ENCODE results near the gene WWOX.

The WWOX gene

DNA sequence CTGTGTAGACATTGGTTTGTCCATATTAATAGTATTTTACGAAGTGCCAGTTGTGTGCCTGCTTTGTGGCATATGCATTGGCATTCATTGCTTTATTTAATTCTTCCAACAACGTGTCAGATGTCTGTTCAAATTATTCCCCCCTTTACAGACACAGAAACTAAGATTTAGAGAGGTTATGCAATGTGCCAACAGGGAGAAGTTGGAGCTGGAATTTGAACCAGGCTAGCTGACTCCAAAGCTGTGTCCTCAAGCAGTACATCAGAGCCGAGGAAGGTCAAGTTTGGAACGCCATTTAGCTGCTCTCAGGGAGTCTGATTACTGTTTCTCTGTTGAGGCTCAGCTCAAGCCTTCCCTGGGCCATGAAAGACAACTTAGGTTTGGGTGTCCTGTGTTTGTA is 232.3 kb downstream of the WWOX start:
- DNase-seq (ENCODE audit: low read depth in 4 of 4, low spot score in 1 of 4): no peak

DNA sequence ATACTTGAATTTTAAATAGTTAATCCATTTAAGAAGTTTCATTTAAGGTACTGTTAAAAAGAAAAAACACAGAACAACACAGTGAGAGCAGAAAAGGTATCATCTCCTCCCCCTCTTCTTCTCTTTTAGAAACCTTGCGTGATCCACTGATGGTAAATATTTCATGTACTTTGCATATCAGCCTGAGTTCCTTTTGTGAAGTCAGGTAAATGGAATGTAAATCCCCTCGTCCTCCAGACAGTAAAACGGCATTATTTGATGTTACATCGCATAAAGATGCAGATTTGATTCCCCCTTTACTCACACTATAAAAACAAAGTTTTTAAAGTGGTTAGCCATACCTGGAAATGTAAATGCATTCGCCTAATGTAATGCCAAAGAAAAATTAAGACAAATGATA is 234.4 kb downstream of the WWOX start:
- no peak for DNase-seq (ENCODE audit: low read depth in 4 of 4, low spot score in 1 of 4)

DNA sequence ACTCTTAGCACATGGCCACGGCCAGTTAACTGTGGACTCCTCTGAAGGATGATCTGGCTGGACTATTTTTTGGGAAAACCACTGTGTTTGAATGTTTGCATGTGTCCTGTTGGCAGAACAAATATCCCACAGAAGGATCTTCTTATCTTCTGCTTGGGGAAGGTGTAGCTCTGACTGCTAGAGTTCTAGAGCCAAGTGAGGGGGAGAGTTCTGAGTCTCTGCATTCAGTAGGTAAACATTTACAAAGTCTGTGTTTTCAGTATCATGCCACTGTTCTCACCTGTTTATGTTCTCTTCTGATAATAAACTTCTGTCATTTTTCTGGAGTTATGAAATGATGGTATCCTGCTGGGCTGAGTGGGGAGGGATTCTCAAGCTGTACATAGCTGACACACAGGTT is 241.1 kb downstream of the WWOX start:
- no peak for DNase-seq (ENCODE audit: low read depth in 4 of 4, low spot score in 1 of 4)

DNA sequence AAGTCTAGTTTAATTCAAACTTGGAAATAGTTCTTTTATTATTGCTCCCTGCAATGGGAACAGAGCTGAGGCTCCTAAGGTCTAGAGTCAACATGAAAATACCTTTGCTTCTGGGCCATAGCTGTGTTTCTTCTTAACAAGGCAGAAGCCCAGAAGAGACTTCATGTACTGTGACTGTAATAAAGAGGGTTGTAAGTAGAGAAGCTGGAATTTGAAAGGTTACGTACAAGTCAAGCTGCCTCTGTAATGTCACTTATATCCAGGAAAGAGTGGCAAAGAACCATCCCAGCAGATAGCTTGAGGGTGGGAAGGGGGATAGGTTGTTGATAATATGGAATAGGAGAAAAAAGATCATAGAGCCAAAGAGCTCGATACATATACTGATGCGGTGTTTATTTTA is 248.6 kb downstream of the WWOX start:
- DNase-seq (ENCODE audit: low read depth in 4 of 4, low spot score in 1 of 4): no peak

DNA sequence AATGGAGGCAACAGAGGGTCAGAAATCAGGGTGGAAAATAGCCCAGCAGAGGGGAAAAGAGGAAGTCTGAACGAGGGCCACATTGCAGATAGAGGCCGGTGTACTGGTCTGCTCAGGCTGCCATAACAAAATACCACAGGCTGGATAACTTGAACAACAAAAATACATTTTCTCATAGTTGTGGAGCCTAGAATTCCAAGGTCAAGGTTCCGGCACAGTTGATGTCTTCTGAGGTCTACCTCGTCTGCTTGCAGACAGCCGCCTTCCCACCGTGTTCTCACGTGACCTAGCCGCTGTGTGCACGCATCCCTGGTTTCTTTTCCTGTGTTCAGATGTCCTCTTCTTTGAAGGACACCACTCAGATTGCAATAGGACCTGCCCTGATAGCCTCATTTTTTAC is 249.4 kb downstream of the WWOX start:
- no peak for DNase-seq (ENCODE audit: low read depth in 4 of 4, low spot score in 1 of 4)

DNA sequence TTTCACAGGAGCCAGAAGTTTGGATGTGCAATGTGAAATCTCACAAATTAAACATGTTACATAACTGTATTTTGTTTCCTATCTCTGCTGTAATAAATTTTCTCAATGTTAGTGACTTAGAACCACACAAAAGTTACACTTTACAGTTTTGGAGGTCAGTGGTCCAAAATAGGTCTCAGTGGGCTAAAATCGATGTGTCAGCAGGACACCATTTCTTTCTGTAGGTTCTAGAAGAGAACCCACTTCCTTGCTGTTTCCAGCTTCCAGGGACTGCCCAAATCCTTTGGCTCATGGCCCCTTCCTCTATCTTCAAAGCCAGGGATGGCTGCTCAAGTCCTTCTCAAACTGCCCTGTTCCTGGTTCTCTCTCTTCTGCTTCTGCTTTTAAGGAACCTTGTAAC is 252.7 kb downstream of the WWOX start:
- DNase-seq (ENCODE audit: low read depth in 4 of 4, low spot score in 1 of 4): no peak

DNA sequence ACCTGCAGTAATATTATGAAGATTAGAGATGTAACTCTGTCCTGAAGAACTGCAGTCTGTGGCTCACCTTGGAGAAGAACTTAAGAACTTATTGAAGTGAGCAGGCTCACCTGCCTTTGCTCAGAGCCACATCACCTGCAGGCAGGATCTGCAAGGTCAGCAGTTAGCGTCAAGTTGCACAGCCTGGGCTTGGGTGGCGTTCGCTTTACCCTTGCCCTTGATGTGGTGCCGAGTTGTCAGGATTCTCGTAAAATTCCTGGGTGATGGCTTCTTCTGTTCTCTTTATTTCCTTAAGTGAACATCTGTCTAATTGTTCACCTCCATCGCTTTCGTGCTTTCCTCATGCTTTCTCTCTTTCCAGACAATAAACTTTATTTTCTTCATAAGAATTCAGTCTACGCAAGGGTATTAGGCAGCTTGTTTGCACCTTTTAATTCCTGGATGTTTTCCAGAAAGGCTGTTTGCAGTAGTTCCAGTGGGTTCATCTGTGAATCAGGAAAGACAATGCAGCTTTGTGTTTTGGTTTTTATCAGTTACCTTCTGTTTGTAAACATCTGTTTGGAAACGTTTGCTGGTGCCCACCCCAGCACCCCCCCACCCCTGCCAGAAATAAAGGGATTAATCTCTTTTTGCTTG is 254.3 kb downstream of the WWOX start:
- DNase-seq (ENCODE audit: low read depth in 4 of 4, low spot score in 1 of 4): no peak

DNA sequence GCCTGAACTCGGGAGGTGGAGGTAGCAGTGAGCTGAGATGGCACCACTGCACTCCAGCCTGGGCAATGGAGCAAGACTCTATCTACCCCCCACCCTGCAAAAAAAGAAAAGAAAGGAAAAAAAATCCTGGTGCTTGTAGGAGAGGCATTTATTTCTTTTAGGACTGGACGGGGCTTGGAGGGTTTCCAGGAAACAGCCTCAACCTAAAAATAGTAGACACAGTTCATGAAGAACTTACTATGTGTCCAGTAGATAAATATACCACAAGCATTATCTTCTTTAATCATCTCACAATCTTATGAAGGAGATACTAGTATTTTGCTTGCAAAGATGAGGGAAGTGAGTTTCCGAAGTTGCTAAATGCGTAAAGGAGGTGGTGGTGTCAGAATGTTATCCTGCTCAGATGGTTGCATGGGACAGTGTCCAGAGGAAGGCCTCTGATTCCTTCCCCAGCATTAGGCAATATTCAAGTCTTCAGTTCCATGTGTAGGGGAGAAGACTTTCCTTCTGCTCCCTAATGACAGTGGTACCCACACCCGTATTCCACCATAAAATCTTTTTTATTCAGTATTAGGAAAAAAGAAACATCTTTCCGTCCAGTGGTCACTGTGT is 263.2 kb downstream of the WWOX start:
- DNase-seq (ENCODE audit: low read depth in 4 of 4, low spot score in 1 of 4): no peak

DNA sequence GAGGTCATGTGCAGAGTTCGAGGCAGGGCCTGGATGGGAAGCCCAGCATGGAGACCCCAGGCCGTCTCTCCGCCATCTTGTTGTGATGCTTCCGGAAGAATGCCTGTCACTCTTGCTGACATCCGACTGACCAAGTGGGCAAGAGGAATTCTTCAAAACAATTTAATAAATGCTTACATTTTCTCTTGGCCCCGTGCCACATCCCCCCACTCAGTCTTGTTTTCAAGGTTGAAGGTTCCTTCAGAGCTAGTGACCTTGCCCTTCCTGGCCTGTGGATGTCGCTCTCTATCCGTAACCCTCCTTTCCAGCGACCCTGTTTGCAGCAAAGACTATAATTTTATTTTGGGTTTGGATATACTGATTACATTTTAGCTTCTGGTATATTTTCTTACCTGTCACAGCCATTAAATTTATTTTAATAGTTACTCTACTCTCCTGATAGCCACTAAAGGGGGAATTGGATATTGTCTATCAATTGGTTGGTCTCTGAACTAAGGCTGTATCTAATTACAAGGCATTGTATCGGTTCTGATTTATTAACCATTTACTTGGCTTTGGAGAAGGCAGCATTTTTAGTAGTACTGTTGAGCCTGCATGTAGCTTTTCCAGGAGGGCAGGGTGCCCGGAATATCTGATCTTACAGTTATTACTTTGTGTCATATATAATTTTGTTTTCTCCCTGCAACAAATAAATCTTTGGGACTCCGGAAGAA is 264.5 kb downstream of the WWOX start:
- DNase-seq (ENCODE audit: low read depth in 4 of 4, low spot score in 1 of 4): no peak

DNA sequence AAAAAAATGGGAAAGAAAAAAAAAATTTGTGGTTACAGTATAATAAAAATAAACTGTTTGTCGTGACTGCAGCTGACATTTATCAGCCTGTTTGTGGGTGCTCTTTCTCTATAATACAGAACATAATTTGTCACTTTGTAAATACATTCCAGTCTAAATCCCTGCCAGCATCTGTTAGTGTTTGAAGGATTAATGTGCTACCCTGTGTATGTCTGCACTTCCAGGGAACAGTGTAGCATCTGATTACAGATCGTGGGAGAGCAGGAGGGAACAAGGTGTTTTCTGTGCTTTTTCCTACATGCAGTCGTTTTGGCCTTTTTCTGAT is 265.1 kb downstream of the WWOX start:
- DNase-seq (ENCODE audit: low read depth in 4 of 4, low spot score in 1 of 4): no peak

DNA sequence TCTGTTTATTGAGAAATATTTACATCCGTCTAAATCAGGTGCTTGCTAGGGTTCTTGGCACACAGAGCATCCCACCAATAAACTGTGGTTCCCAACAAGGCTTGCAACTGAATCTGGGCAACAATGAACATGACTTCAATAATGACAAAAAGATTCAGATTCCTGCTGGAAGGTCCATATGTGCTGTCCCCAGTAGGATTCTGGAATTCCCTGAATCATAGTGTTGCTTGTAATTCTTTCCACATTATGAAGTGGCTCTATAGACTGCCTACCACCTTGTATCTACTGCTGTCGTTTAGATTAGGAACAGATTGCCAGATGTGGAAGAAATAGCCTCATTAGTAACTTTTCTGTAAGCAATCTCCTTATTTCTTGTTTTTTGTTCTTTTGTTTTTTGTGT is 265.9 kb downstream of the WWOX start:
- no peak for DNase-seq (ENCODE audit: low read depth in 4 of 4, low spot score in 1 of 4)

DNA sequence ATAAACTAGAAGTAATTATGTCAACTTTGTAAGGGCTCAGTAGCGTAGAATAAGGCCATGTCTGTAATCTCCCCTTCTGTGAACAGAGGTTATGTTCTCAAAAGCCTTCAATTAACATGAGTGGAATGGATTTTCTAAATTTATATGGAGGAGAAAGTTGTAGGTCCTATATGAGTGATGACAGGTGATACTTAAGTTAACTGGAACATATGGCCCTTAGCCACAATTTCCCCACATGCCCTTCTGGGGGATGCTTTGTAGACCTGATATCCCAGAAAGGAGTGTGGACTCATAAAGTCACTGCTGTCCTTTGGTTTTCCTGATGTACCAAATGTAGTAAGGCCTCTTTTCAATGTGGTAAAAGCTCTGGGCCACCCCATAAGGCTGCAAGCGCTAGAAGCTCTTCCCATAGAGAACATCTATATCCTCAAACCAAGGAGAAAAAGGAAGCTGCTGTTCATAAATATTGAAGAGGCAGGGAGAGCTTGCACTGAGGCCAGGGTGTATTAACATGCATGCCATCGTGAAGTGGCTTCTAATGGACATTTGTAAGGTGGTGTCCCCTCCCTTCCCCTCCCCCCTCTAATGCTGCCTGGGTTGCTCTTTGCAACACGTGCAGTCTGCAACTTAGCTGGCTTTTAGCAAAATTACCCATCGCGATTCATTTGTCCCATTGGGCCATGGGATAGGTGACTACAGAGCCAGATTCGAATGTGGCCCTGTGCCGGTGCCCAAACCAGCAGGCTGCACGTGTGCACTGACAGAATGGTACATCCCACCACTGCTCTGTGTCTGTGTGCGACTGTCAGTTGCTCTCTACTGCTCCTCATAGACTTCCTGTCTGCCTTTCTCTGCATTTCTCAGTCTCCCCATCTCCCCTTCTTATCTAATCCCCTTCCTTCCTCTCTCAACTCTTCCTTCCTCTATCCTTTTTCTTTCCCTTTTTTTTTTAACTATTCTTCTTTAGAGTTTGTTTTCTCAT is 269.0 kb downstream of the WWOX start:
- no peak for DNase-seq (ENCODE audit: low read depth in 4 of 4, low spot score in 1 of 4)

DNA sequence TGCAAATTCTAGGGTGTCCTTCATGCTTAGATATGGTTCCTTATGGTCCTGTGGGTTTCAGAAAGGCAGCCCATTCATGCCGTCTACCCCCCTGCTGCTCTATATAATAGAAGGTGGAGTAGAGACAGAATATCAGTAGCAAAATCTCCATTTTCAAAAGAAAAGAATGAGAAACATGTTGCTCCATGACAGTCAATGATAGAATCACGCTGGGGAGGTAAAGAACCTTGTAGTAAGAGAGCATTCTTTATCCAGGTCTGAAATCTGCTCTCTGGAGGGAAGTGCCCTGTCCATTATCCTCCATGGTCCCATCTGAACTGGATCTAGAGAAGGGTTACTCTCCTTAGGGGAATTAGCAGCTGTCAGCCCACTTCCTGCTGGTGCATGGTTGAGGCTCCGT is 272.8 kb downstream of the WWOX start:
- no peak for DNase-seq (ENCODE audit: low read depth in 4 of 4, low spot score in 1 of 4)

DNA sequence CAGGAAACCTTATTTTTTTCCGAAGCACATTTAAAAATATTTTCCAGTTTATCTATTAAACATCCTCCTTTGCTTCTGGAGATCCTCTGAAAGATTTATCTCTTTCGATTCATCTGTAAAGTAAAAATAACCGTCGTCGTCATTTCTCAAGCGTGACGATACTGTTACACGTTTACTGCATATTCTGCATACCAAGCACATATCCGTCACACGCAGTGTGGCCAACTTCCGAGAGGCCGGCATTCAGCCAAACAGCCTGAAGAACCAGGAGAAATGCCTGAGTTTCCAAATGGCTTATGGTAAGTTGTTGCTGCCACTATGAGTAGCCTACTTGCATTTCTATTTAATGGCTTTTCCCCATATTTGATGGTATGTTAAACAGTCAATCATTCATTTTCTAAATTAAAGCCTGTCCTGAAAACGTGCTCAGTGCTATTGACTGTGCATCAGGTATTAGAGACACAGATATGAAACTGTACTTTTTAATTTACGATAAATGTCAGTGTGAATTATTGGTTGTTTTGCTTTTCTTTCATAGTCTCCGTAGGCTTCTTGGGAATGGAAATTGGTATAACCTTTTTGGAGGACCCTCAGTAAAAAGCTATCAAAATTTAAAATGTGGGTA is 275.7 kb downstream of the WWOX start:
- no peak for DNase-seq (ENCODE audit: low read depth in 4 of 4, low spot score in 1 of 4)

DNA sequence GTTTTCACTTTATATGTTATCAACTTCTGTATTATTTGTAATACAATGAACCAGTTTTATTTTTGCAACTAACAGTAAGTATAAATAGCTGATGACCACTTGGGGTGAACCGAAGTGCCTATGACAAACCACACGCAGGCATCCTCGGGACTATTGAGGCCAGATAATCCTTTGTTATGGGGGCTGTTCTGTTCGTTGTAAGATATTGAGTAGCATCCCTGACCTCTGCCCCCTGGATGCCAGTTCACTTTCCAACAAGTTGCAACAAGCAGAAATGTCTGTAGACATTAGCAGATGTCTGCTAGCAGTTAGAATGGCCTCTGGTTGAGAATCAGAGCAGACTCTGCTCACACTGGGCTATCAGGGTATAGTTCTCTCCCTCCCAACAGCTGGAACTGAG is 277.0 kb downstream of the WWOX start:
- DNase-seq (ENCODE audit: low read depth in 4 of 4, low spot score in 1 of 4): no peak

DNA sequence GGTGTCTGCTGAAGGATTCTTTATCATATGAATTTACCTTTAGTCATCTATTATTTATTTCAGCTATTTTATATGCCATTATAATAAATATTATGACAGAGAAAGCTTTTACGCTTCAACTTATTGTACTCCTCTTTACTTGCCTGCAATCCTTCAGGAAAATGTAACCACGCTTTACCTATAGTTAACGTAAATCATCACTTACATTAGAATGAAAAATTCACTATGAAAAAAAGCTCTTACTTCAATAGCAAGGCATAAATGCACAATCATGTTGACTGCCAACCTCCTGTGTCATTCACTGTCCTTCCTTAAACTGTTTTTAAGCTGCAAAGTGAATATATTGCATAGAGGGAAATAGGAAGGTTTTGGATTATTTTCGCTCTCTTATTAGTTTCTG is 277.9 kb downstream of the WWOX start:
- no peak for DNase-seq (ENCODE audit: low read depth in 4 of 4, low spot score in 1 of 4)

DNA sequence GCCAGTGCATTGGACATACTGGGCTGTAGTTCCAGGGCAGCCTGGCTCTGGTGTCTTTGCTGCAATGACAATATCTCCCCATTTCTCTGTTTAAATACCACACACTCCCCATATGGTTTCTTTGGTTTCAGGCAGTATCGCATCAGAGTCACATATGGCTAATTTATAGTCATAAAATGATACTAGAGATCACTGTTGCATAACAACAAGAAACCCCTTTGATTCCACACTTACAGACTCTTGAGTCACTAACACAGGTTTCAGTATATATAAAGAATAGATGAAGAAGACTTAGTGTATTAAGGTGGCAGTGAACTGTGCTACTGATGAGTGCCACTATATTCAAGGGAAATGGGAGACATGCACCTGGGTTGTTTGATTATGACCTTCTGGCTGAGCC is 281.6 kb downstream of the WWOX start:
- no peak for DNase-seq (ENCODE audit: low read depth in 4 of 4, low spot score in 1 of 4)

DNA sequence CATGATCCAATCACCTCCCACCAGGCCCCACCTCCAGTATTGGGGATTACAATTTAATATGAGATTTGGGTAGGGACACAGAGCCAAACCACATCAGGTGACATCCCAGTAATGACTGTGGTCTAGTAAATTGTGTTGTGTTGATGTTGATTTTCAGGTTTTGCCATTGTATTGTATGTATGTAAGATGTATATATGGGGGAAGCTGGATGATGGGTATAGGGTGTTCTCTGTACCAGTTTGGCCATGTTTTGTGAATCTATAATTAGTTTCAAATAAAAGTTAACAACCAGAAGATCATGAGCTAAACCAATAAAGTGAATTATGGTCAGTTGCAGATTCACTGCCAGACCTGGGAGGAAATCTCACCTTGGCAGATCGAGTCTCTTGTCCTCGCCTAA is 283.7 kb downstream of the WWOX start:
- no peak for DNase-seq (ENCODE audit: low read depth in 4 of 4, low spot score in 1 of 4)

DNA sequence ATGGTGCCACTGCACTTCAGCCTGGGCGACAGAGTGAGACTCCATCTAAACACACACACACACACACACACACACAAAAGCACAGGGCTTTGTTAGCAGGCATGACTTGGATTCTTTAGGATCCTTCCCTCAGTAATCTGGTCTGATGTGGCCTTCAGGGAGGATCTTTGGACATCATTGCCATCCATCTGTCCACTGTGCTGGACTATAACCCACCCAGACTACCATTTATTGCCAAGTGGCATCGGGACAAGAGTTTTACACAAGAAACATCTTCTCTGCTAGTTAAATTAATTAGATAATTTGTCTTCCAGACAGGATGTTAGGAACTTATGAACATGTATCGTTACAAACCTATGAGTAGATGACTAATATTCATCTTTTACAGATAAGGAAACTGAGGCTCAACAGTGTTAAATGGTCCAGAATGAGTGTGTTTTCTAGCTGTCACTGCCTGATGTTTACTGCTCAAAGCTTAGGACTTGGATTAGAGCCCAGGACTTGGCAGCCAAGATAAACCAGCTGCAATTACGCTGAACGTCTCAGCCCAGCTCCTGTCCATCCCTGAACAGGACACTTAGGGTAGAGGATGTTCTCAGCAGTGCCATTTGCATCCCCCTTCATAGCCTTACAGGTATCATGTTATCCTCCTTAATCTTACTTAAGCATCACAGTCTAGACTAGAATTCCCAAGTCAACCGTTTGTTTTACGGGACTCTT is 285.8 kb downstream of the WWOX start:
- DNase-seq (ENCODE audit: low read depth in 4 of 4, low spot score in 1 of 4): no peak

DNA sequence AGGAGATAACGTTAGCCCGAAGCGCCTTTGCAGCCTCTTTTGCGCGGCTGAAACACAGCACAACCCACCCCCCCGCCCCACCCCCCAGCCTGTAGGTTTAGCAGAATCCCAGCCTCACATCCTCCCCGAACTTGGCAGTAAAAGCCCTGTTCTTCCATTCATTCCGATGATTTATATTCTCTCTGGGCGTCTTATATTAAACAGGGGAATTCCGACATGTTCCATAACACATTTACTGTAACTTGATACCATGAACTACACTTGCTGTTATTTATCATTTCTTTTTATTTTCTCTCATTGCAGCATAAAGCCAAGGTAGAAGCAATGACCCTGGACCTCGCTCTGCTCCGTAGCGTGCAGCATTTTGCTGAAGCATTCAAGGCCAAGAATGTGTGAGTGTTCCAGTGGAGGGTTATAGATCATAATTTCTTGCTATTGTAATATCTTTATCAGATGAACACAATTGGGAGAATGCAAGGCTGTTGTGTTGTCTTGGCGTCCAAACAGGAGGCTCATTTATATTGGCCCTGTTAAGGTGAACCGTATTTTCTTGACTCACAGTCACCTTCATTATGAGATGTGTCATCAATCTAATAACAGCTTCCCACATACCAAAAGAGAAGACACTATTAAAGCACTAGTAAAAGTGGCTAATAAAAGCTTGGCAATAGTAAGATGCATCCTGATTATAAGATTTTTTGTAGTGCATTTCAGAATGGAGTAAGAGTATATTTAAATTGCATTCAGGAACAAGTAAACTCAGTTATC is 287.3 kb downstream of the WWOX start:
- no peak for DNase-seq (ENCODE audit: low read depth in 4 of 4, low spot score in 1 of 4)

Data from stimulated activated CD4-positive, alpha-beta T cell treated with anti-CD3 and anti-CD28 coated beads, Interleukin-1b, Interleukin-23, amount 100 ng/mL, for 24 hours (primary cell).